MM.1S (cell line): ENCODE results near the gene ROBO2.

ENCODE experiments used
- DNase-seq: peaks from one replicate; pipeline ENCODE4 v3.0.0-alpha.2; 2015
- H2AFZ ChIP-seq: fragments of 300-600 bp; sonication (generic); 2 replicates; pipeline ENCODE4 v1.6.0; 2016; ENCODE audit warnings: antibody characterized with exemption, low read length
- H3F3A ChIP-seq: fragments of 300-600 bp; sonication (generic); 2 replicates; pipeline ENCODE4 v1.6.1; 2016; ENCODE audit warnings: mild to moderate bottlenecking, antibody characterized with exemption, low read length, moderate library complexity, mixed read lengths; ENCODE audit not compliant: insufficient read depth
- H3K27ac ChIP-seq: fragments of 300-600 bp; sonication (generic); 2 replicates; pipeline ENCODE4 v1.5.1; 2016; ENCODE audit warnings: mild to moderate bottlenecking, low read length
- H3K27me3 ChIP-seq: fragments of 300-600 bp; sonication (generic); replicated peaks from 2 replicates; pipeline ENCODE4 v1.6.0; 2016; ENCODE audit warnings: low read length; ENCODE audit not compliant: insufficient read depth
- H3K36me3 ChIP-seq: fragments of 300-600 bp; sonication (generic); replicated peaks from 2 replicates; pipeline ENCODE4 v1.6.1; 2016; ENCODE audit warnings: mild to moderate bottlenecking, low read length, mixed read lengths; ENCODE audit not compliant: insufficient read depth
- H3K4me1 ChIP-seq: fragments of 300-600 bp; sonication (generic); 2 replicates; pipeline ENCODE4 v1.6.1; 2016; ENCODE audit warnings: low read length, mixed read lengths
- H3K4me2 ChIP-seq: fragments of 300-600 bp; sonication (generic); 2 replicates; pipeline ENCODE4 v1.6.0; 2016; ENCODE audit warnings: low read depth, low read length
- H3K4me3 ChIP-seq: fragments of 300-600 bp; sonication (generic); 2 replicates; pipeline ENCODE4 v1.5.1; 2016; ENCODE audit warnings: low read length, mixed read lengths
- H3K79me2 ChIP-seq: fragments of 300-600 bp; sonication (generic); 2 replicates; pipeline ENCODE4 v1.6.1; 2016; ENCODE audit warnings: mixed run types, low read length, mixed read lengths
- H3K9ac ChIP-seq: fragments of 300-600 bp; sonication (generic); 2 replicates; pipeline ENCODE4 v1.6.1; 2016; ENCODE audit warnings: low read length, mixed read lengths
- H3K9me2 ChIP-seq: fragments of 300-600 bp; sonication (generic); replicated peaks from 2 replicates; pipeline ENCODE4 v1.6.1; 2016; ENCODE audit warnings: mild to moderate bottlenecking, low read length, mixed read lengths; ENCODE audit not compliant: insufficient read depth
- H3K9me3 ChIP-seq: fragments of 300-600 bp; sonication (generic); replicated peaks from 2 replicates; pipeline ENCODE4 v1.6.1; 2016; ENCODE audit warnings: mild to moderate bottlenecking, low read length, mixed read lengths; ENCODE audit not compliant: insufficient read depth
- H4K20me1 ChIP-seq: fragments of 300-600 bp; sonication (generic); 2 replicates; pipeline ENCODE4 v1.6.1; 2016; ENCODE audit warnings: mild to moderate bottlenecking, low read length, moderate library complexity, mixed read lengths; ENCODE audit not compliant: insufficient read depth
- EZH2 ChIP-seq: fragments of 300-600 bp; sonication (generic); optimal IDR thresholded peaks from 2 replicates; pipeline ENCODE3; 2017; ENCODE audit warnings: low read depth, mild to moderate bottlenecking, antibody characterized with exemption, low read length, mixed read lengths
- EZH2phosphoT487 ChIP-seq: fragments of 300-600 bp; sonication (generic); IDR thresholded peaks from 2 replicates; pipeline ENCODE4 v1.6.1; 2018; ENCODE audit warnings: antibody characterized with exemption, low read length
- TF ChIP-seq, protein P1 (sequence below): fragments of 300-600 bp; sonication (generic); IDR thresholded peaks from 2 replicates; pipeline ENCODE4 v1.5.1; 2016; ENCODE audit warnings: antibody characterized with exemption, low read length, mixed read lengths

ROBO2 gene

DNA sequence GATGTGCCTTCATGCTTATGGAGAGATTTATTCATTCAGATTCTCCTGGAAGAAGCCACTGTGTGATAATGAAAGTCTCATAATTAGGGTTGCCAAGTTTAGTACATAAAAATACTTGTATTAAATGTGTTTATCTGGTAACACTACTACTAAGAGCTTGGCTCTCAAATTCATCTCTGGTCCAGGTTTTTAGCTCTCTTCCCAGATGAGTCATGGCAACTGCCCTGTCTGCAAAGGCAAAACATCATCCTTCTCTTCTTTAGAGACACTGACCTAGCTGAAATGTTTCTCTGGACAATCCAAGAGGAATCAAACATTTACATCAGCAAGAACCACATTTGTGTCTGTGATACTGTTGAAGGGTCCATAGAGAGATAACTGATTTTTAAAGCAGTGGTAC is 269.6 kb downstream of the ROBO2 start:
- Histone ChIP-seq H3K27ac (no peak overlapping the region), H3K9me2 (no peaks in the 10 kb centered on the region), H3K4me2 (no peak overlapping the region), H3F3A (no peaks in the 10 kb centered on the region), H2AFZ (no peak overlapping the region), H4K20me1 (no peaks in the 10 kb centered on the region), H3K27me3 (no peaks in the 10 kb centered on the region), H3K36me3 (no peaks in the 10 kb centered on the region), H3K79me2 (no peaks in the 10 kb centered on the region), H3K9ac (no peak overlapping the region), H3K4me1 (no peaks in the 10 kb centered on the region), H3K9me3 (no peaks in the 10 kb centered on the region), H3K4me3 (no peak overlapping the region)
- no peak for DNase-seq
- TF ChIP-seq EZH2 = no peak

DNA sequence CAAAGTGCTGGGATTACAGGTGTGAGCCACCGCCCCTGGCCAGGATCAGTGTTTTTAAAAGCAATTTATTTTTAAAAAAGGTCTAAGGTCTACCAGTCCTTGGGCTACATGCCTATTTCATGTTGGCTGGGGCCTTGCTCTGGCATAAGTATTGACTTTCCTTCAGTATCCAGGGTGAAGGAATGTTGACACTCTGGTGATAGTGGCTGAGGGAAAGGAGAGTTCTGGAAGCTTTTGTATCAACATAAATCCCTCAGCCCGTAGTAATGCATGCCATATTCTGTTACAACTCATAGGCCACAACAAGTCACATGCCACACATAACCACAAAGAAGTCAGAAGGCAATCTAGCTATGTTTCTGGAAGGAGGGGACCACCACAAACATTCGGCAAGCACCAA is 273.9 kb downstream of the ROBO2 start:
- no peak overlapping the region for H3K9ac ChIP-seq
- no peak for DNase-seq
- no peak overlapping the region for H2AFZ ChIP-seq
- no peaks in the 10 kb centered on the region for H3K9me2 ChIP-seq
- no peaks in the 10 kb centered on the region for H3K79me2 ChIP-seq
- H3K27ac ChIP-seq = no peak overlapping the region
- H3K4me3 ChIP-seq = no peak overlapping the region
- no peak overlapping the region for H3K4me2 ChIP-seq
- TF ChIP-seq EZH2phosphoT487 = no peak
- H3K4me1 ChIP-seq = no peaks in the 10 kb centered on the region
- H3K36me3 ChIP-seq = no peaks in the 10 kb centered on the region
- no peaks in the 10 kb centered on the region for H3K27me3 ChIP-seq
- H3F3A ChIP-seq = no peaks in the 10 kb centered on the region
- H3K9me3 ChIP-seq = no peaks in the 10 kb centered on the region
- no peaks in the 10 kb centered on the region for H4K20me1 ChIP-seq

DNA sequence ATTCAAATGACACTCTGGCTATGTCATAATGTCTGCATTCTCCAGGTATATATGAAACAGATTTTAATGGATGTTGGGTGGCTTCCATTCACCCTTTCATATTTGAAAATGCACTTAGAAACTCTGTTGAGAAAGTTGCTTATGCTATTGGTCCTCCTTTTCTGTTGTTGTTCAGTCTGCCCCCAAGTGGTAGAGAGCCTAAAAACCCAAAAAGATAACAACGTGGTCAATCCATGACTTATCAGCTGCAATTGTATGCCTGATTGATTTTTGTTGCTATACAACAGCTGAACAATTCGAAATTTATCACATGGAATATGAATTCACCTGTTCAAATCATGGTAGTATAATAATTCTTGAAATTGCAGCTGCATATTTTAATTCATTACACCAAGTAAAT is 279.8 kb downstream of the ROBO2 start:
- H3K9me3 ChIP-seq = no peaks in the 10 kb centered on the region
- no peaks in the 10 kb centered on the region for H3K36me3 ChIP-seq
- no peak for TF ChIP-seq EZH2phosphoT487
- TF ChIP-seq, protein P1, sequence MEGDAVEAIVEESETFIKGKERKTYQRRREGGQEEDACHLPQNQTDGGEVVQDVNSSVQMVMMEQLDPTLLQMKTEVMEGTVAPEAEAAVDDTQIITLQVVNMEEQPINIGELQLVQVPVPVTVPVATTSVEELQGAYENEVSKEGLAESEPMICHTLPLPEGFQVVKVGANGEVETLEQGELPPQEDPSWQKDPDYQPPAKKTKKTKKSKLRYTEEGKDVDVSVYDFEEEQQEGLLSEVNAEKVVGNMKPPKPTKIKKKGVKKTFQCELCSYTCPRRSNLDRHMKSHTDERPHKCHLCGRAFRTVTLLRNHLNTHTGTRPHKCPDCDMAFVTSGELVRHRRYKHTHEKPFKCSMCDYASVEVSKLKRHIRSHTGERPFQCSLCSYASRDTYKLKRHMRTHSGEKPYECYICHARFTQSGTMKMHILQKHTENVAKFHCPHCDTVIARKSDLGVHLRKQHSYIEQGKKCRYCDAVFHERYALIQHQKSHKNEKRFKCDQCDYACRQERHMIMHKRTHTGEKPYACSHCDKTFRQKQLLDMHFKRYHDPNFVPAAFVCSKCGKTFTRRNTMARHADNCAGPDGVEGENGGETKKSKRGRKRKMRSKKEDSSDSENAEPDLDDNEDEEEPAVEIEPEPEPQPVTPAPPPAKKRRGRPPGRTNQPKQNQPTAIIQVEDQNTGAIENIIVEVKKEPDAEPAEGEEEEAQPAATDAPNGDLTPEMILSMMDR = peak; percentile 32
- no peak for TF ChIP-seq EZH2
- no peaks in the 10 kb centered on the region for H4K20me1 ChIP-seq
- H3K4me1 ChIP-seq = no peaks in the 10 kb centered on the region
- no peak overlapping the region for H3K4me2 ChIP-seq
- H3K27ac ChIP-seq = no peak overlapping the region
- no peaks in the 10 kb centered on the region for H3F3A ChIP-seq
- no peak for DNase-seq
- H3K9me2 ChIP-seq = no peaks in the 10 kb centered on the region
- H3K9ac ChIP-seq = no peak overlapping the region
- no peaks in the 10 kb centered on the region for H3K27me3 ChIP-seq
- H3K79me2 ChIP-seq = no peaks in the 10 kb centered on the region
- no peak overlapping the region for H3K4me3 ChIP-seq
- no peak overlapping the region for H2AFZ ChIP-seq

DNA sequence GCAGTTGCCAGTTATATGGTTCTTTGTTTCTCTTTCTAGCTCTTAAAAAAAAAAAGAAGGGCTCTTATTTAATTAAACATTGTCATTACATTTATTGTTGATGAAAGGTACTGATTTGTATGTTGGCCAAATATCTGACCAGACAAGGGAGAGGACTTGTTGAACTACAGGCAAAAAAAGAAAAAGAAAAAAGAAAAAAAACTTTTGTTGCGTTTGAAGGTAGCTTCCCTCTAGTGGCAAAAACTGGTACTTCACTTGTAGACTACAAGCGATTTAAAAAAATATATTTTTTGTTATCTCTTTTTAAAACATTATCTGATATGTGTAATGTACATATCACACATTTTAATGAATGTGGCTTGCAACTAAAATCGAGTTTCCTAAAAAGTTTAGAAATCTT is 280.6 kb downstream of the ROBO2 start:
- H3K9me2 ChIP-seq = no peaks in the 10 kb centered on the region
- H3K4me2 ChIP-seq = no peak overlapping the region
- no peaks in the 10 kb centered on the region for H3K4me1 ChIP-seq
- H4K20me1 ChIP-seq = no peaks in the 10 kb centered on the region
- no peaks in the 10 kb centered on the region for H3K79me2 ChIP-seq
- no peak overlapping the region for H2AFZ ChIP-seq
- H3K36me3 ChIP-seq = no peaks in the 10 kb centered on the region
- TF ChIP-seq EZH2 (no peak), EZH2phosphoT487 (no peak)
- TF ChIP-seq, protein P1 = peak; percentile 53
- DNase-seq = peak; percentile 42
- H3K4me3 ChIP-seq = 0 out of 2 replicates have a peak overlapping the region, but pooled peaks have one; percentile 7
- H3K9me3 ChIP-seq = no peaks in the 10 kb centered on the region
- H3K27me3 ChIP-seq = no peaks in the 10 kb centered on the region
- H3F3A ChIP-seq = no peaks in the 10 kb centered on the region
- no peak overlapping the region; the same call in 1 of the 2 replicates for H3K9ac ChIP-seq
- no peak overlapping the region for H3K27ac ChIP-seq
